HG03558 (cell line): Measurements from ENCODE around the gene ARMC9.

ENCODE experiments used
- ATAC-seq: cut with Tn5 transposase; IDR thresholded peaks from one replicate; pipeline ENCODE4 v1.9.1; 2021; ENCODE audit warnings: moderate number of reproducible peaks; ENCODE audit not compliant: unreplicated experiment; ENCODE audit errors: extremely low read depth

The ARMC9 gene

DNA sequence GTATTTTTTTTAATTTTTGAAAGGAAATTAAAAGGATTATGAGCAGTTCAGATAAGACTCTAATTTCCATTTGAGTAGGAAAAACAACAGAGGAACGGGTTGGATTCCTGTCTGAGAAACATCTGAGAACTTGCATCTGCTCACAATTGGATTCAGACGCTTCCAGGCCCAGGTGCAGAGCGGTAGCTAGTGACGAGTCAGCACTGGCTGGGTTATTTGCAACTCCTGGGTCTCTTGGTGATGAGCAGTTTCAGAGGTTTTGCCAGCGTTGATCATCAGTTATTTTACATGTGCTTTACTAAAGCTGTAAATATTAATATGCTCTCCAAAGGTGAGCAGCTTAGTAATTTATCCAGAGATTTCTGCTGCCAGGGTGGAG lies 158.0 kb downstream of the ARMC9 start:
- no peak for ATAC-seq

DNA sequence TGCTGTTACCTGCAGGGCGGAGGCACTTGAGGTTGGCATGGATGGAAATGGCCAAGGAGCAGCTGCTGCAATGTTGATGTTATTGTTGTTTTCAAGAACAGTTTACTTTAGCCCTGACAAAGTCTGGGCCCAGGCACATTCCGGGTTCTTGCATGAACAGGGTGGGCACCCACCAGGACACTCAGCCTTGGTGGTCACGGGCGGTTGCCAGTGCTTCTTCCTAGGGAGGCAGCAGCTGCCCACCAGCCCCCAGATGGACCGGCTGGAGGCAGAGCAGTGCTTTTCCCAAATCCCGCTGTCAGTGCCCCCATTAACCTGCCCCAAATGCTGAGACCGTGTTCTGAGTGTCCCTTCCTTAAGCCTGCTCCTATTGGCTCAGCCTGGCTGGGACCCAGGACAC lies 158.6 kb downstream of the ARMC9 start:
- ATAC-seq, result no peak

DNA sequence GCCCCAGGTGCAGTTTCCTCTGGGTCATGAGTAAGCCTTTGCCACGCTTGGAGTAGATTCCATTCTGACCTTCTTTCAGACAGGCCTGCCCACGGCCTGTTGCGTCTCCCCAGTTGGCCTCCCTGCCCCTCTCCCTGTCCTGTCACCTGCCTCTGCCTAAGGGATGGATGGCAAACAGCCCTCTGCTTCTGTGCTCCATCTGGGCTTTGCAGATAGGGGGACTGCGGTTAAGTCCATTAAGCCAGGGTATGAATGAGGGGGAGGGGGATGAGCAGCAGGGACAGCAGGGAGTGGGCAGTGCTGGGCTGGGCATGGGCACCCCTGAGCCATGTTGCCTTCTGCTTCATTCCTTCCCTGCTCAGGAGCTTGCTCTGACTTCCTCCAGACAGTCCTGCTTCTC lies 159.5 kb downstream of the ARMC9 start:
- no peak for ATAC-seq

DNA sequence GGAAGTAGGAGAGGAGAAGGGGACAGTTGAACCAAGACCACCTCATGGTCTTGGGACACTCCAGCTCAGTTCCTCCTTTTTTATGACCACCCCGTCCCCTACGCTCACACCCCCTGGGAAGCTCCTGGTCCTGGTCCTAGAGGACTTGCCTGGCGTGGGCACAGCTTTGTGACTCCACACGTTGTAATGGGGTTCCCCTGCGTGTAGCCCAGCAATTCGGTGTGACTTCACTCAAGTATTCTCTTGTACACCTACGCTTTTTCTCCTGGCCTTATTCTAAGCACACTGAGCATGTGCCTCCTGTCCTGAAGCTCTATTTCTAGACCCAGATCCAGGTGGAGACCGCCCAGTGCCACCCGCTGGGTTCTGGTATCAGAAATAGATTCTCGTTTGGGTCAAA lies 161.0 kb downstream of the ARMC9 start:
- no peak for ATAC-seq

DNA sequence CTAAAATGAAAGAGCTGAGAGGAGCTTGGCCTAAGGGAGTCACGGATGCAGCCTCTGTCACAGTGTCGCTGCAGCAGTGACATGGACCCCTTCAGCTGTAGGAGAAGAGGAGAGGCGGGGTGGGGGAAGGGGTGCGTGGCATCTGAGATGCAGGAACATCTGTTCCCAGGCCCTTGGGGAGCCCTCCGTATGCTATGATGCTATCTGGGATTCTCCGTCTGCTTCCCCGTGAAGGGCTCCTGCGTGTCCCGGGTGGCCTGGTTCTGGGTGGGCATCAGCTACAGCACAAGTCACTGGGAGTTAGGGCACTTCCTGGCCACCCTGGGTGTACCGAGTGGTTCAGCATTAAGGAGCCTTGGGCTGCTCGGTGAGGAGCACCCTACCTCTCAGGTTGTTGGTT lies 161.5 kb downstream of the ARMC9 start:
- ATAC-seq, result no peak

DNA sequence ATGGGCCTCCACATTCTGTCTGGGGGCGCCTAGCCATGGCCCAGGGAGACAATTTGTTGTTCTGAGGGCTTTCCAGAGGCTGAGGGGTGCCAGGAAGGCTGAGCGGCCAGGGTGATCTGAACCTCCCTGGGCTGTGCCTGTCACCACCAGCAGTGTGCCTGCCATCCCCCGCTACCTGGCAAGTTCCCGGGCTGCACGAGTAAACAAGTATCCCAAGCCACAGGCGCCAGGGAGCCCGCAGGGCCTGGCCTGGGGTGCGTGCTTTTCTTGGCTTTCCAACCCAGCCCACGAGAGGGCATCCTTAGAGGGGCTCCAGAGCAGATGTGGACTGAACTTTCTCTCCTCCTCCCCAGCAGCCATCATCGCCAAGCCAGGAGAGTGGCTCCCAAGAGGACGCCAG lies 162.0 kb downstream of the ARMC9 start:
- ATAC-seq, result no peak

DNA sequence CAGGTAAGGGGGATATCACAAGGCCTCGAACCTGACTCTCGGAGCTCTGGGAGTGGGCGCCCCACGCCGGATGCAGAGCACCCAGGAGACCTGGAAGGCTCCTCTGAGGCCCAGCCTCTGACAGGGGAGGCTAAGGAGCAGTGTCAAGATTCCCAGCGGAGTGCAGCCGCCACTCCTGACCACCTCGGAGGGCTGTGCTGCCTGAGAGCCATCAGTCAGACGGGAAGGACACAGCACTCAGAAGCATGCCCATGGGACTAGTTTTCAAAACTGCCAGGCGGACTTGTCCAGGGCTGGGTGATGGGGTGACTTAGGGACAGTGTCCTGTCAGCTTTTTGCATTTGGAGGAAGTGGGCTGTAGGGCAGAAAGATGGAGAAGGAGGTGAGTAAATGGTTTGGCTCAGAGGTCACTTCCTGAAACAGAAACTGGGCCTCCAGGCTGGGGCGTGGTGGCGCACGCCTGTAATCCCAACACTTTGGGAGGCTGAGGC lies 162.5 kb downstream of the ARMC9 start:
- ATAC-seq, result no peak

DNA sequence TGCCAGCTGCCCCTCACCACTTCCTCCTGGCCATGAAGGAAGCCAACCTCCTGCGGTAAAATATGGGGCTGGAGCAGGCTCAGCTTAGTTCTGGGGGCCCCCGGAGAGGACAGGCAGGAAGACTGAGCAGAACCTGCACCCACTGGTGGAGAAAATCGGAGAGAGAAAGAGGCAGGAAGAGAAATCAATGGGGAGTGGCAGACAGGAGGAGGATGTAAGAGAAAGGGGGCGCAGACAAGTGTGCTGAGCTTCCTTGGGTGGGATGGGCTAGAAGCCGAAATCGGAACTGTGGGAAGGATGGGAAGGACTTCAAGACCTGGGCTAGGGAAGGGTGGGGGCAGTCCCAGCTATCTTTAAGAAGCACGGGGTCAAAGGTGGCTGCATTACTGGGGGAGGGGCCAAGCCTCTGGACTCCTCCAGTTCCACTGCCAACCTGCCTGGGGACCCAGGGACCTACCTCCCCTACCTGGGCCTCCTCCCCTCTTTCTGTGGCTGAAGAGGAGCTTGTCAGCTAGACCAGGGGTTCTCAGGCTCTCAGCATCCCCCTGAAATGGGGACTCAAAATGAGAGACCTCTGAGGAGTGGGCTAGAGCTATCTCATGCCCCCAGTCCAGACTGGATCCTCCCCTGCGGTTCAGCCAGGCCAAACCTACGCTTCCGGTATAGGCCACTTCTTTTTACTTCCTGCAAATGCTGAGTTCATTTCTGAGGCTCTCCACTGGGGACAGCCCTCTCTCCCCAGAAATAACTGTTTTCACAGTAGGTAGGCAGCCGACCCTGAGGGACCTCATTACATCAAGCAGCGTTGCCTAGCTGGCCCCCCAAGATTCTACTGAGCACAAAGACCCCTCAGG lies 163.5 kb downstream of the ARMC9 start:
- no peak for ATAC-seq

DNA sequence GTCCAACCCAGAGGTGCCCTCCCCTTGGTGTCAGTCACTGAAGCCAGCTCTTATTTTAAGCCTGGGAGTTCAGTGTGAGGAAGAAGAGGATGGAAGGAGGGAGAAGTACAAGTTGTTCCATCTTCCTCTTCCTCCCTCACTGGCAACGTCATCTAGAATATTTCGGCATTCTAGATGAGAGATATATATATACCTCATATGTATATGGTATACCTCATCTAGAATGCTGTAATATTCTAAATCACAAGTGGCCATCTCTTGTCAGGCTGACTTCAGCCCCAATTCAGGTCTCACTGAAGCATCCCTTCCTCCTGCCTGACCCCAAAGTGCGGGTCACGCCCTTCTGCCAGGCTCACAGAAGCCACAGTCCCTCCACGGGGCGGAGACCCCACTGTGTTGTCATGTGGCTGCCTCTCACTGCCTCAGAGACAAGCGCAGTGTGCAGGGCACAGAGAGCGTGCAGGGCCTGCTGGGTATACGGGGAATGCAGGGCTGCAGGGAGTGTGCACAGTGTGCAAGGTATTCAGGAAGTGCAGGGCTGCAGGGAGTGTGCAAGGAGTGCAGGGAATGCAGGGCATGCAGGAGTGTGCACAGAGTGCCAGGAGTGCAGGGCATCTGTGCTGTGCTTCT lies 164.2 kb downstream of the ARMC9 start:
- ATAC-seq, result no peak

DNA sequence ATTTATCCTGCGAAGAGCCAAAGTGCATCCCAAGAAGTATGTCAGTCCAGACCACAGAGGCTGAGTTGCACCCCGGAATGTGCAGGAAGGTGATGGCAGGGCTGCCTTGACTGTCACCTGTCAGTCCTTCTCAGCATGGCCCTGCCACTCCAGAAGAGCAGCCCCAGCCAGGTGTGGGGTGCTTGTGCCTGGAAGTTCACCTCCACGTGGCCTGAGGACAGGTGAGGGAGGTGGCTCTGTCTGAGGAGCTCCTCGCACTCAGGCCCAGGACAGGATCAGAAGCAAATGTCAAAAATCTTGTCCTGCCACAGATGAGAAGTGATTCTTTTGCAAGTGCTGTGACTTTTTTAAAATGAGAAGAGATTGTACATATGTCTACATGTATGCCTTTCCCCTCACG lies 165.6 kb downstream of the ARMC9 start:
- no peak for ATAC-seq

DNA sequence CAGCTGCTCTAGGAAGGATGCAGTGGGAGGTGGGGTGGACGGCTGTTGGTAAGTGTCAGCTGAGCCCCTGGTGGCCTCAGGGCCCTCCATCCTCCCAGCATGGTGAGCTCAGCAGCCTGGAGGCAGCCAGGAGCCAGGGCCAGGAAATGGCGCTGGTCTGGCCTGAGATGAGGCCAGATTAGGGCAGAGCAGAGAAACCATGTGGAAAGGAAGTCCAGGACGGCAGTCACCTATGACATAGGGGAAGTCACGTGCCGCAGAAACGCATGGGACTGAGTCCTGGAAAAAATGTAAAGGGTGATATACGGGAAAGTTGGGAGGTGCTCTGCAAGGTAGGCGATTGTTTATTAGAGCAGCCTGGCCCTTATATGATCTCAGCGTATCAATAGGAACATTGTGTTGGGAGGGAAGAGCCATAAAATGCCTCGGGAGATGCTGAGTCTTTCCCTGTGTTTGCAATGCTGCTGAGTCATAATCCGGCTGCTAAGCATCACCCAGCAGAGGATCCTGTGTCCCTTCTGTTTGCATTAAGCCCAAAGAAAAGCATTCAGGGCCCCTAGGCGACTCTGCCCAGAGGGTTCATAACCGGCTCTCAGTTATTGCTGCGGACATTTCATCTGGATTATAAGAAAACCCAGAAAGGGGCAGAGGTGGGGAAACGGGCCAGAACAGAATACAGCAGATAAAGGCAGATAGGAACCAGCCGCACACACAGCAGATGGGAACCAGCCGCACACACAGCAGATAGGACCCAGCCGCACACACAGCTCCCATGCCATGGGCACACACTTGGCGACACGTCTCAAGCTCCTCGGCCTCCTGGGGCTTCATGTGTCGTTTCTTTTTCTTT lies 166.8 kb downstream of the ARMC9 start:
- ATAC-seq, result no peak

DNA sequence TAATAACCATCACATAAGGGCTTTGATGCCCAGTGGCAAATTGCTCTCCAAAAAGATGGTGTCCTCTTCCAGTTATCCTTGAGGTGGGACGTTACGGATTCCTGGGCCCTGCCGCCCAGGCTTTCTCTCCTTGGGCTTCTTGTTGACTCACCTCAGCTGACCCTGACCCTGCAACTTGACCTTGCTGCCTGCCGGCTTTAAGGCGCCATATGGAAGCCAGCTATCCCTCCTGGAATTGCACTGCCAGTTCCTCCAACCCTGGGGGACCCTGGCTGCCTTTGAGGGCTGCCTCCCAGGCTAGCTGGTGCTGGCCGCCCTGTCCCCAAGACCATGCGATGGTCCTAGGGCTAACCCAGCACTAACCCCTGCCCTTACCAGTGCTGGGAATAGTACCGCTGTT lies 168.7 kb downstream of the ARMC9 start:
- no peak for ATAC-seq

DNA sequence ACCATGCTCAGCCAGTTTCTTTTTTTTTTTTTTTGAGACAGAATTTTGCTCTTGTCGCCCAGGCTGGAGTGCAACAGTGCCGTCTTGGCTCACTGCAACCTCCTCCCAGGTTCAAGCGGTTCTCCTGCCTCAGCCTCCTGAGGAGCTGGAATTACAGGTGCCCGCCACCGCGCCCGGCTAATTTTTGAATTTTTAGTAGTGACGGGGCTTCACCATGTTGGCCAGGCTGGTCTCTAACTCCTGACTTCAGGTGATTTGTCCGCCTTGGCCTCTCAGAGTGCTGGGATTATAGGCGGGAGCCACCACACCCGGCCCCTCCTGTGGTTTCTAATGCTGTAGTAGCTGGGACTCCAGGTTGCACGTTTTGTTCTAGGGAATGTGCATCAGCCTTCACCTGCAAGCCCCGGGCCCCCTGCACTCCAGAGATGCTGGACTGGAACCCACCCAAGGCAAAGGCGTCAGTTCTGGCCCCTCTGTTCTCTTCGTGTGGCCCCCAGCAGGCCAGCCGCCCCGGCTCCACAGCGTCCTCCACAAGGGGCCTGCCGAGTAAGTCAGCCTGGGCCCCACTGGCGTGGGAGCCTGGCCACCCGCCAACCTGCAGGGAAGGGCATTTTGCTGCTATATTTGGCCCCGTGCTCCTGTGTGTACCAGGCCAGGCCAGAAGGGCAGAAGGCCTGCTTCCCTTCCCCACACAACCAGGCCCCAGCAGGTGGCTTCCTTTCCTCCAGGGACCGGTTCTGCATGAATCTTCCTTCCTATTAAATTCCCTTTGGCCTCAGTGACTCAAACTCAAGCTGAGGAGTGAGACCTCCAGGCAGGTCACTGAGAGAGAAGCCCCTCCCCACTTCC lies 171.4 kb downstream of the ARMC9 start:
- ATAC-seq, result no peak

DNA sequence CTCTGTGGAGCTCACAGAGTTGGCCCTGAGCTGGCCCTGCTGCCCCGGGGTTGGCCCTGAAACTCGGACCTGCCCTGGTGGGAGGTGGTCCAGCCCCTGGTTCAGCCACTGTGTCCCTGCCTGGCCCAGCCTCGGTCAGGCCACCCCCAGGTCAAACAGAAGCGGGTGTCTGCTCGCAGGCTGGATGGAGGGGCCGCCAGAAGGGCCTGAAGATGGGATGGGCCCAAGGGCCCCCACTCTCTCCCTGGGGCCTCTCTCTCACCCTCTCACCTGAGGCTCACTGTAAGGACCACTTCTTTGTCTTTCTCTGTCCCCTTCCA lies 172.0 kb downstream of the ARMC9 start:
- no peak for ATAC-seq

DNA sequence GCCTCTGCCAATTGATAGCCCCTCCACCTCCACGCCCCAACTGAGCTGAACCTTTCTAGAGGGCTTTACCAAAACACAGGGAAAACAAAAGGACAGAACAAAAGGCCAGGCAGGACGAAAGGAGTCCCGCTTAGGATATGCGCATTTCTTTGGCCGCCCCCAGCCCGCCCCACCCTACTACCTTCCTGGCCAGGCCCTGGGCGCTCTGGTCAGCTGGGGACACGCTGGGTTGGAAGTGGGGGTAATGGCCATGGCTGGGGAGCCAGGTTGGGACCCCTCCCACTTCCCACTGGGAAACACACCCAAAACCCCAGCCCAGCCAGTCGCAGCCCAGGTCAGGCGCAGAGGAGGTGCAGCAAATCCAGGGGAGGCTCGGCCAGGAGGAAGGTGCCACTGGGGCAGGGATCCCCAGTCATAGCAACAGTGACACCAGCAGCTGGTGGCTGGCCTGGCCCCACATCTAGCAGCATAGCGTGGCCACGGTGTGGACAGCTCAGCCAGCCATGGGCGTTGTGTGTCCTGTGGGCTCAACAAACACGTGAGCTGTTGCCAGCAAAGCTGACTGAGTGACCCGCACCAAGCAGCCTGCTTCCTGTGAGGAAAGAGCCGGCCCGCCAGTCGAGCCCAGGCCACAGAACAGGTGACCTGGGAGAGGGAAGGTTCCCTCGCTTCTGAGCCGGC lies 172.5 kb downstream of the ARMC9 start:
- no peak for ATAC-seq

DNA sequence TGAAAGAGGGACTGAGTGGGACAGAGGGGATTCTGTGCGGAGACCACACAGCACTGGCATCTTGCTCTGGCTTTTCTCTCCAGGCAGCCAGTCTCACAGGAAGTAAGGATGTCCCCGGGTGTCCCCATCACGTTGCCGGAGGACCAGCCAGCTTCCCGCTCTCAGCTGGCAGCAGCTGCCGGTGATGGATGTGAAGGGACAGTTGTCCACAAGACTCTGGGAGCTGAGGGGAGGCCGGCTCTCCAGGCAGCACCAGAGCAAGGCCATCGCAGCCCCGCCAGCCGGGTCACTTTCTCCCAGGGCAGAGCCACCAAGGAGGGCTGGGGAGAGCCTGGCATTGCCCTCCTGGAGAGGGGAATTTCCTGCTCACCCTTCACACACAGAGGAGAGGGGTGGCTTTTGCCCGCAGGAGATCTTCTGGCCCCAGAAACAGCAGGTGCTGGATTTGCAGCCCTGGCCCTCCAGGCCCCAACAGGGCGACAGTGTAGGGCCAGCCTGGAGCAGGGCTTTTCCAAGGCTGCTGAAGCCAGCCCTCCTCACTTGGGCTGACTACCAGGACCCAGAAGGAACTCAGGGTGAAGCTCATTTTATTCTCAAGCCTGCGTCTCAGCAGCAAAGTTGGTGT lies 173.1 kb downstream of the ARMC9 start:
- ATAC-seq, result no peak

DNA sequence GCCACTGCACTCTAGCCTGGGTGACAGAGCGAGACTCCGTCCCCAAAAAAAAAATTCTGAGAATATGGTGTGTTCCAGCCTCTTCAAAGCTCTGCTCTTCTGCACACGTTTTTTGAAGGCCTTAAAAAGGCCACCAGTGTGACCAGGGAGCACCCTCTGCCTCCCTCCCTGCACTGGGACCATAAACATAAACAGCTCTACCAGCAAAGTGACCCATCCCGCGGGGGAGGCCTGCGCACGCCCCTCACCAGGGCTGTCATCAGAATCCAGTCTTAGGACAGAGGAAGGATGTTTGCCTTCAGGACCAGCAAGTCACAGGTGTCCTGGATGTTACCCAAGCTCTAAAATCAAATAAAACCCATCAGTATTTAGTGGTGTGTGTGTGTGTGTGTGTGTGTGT lies 173.9 kb downstream of the ARMC9 start:
- ATAC-seq, result no peak

DNA sequence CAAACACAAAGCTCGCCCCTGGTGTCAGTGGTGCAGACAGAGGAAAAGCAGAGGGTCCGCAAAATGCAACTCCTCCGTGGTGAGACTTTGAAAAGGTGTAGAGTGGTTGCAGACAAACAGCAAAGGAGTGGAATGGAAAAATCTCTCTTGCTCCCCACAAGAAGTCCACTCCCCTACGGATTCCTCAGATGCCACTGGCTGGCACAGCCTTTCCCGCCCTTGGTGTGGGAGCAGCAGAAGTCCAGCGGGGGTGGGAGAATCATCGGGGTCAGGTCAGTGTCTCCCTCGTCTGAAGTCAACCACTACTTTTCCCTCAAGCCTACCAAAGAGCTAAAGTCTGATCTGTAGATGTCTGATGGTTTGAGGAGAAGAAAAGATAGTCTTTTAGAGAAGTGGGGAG lies 174.8 kb downstream of the ARMC9 start:
- no peak for ATAC-seq

DNA sequence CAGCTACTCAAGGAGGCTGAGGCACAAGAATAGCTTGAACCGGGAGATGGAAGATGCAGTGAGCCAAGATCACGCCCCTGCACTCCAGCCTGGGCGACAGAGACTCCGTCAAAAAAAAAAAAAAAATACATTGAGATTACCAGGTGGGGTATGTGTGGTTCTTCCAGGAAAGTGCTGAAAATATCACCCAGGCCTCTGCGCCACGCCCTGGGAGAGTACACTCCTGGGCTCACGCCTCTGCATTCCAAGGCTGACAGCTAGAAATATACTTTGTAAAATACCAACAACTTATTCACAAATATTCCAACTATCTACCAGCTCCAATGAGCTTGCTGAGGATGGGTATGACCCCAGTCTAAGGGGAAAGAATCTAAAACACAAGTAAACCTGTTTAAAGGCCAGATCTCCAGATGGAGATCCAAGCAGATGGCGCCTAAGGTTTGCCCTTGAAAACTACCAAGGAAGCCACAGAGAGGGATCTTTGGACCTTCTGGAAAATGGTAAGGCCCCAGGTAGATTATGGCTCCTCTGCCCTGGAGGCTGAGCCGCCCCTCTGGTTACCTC lies 175.4 kb downstream of the ARMC9 start:
- ATAC-seq, result no peak
